ENCODE data around the gene CHRNB2. TPM values are rescaled to one million over a fixed set of nuclear protein-coding genes. Genes with fewer than 3 reads are reported as not detected.

CHRNB2 gene
- total and polyA plus RNA-seq, 9 of the 15 experiments (the other 6 are each of a cell fraction or from before 2014, with no cell fraction given) = 0.01 TPM; not detected in 8

GRCh38 chr1:154627257-154628120 is 59.9 kb downstream of the CHRNB2 start (continued):
- no peak for TF ChIP-seq ZNF143 (CRISPR knock-in tag; IDR thresholded peaks at IDR 0.05)
- no peak for TF ChIP-seq PATZ1 (CRISPR knock-in tag; IDR thresholded peaks at IDR 0.05; ENCODE audit: borderline replicate concordance)
- TF ChIP-seq ZNF318 (IDR thresholded peaks at IDR 0.05; ENCODE audit: borderline replicate concordance in 1 of 2, low read depth in 1 of 2) = no peak
- peak; percentile 59 for TF ChIP-seq TBP (optimal IDR thresholded peaks at IDR 0.05; ENCODE audit: low read depth, low read length)
- no peak for TF ChIP-seq HSF4 (CRISPR knock-in tag; IDR thresholded peaks at IDR 0.05; ENCODE audit: borderline replicate concordance)
- no peak for TF ChIP-seq MCM2 (IDR thresholded peaks at IDR 0.05; ENCODE audit: low read depth)
- no peak for TF ChIP-seq BRD9 (IDR thresholded peaks at IDR 0.05; ENCODE audit: low read depth, partially characterized antibody)
- TF ChIP-seq ZNF124 (CRISPR knock-in tag; IDR thresholded peaks at IDR 0.05) = no peak
- no peak for TF ChIP-seq KLF1 (tag; IDR thresholded peaks at IDR 0.05)
- TF ChIP-seq YY1 (IDR thresholded peaks at IDR 0.05; ENCODE audit: borderline replicate concordance in 1 of 3, control insufficient read depth in 1 of 3, extremely low read depth in 1 of 3, insufficient read depth in 3 of 3, insufficient read length in 1 of 3, insufficient replicate concordance in 2 of 3, low read depth in 1 of 3, low read length in 2 of 3) = peak in 2 of 3 experiments; percentile 43 to 44
- no peak for TF ChIP-seq CBFB (CRISPR knock-in tag; IDR thresholded peaks at IDR 0.05)
- TF ChIP-seq CBFA2T2 (conservative IDR thresholded peaks at IDR 0.05) = peak; percentile 75
- TF ChIP-seq NEUROD1 (IDR thresholded peaks at IDR 0.05; ENCODE audit: borderline replicate concordance, low read depth, low read length, partially characterized antibody) = no peak
- TF ChIP-seq MNT (conservative IDR thresholded peaks at IDR 0.05) = peak; percentile 87 to 91
